ENCODE measurements around the gene PLSCR2.

Gene PLSCR2

GRCh38 chr3:146472611-146473010, 3.2 kb upstream of the PLSCR2 start:
- no peaks in the 10 kb centered on the region for H3K36me3 ChIP-seq
- no peaks in the 10 kb centered on the region for H3K4me1 ChIP-seq
- H3K9me3 ChIP-seq, result no peaks in the 10 kb centered on the region
- no peak for TF ChIP-seq CTCF (IDR thresholded peaks at IDR 0.05; ENCODE audit: low read depth, low read length)
- DNase-seq, result no peak
- no peaks in the 10 kb centered on the region; the same call in 1 of the 2 replicates for H3K27me3 ChIP-seq
- H3K4me3 ChIP-seq (ENCODE audit: low read depth, low read length), result no peak overlapping the region

GRCh38 chr3:146471012-146471411, 1.7 kb upstream of the PLSCR2 start:
- no peaks in the 10 kb centered on the region for H3K4me1 ChIP-seq
- H3K9me3 ChIP-seq, result no peaks in the 10 kb centered on the region
- H3K36me3 ChIP-seq, result no peaks in the 10 kb centered on the region
- H3K4me3 ChIP-seq (ENCODE audit: low read depth, low read length), result no peak overlapping the region
- TF ChIP-seq CTCF (IDR thresholded peaks at IDR 0.05; ENCODE audit: low read depth, low read length), result no peak
- no peak for DNase-seq
- H3K27me3 ChIP-seq, result no peaks in the 10 kb centered on the region; the same call in 1 of the 2 replicates

GRCh38 chr3:146470425-146470990, 1.1 kb upstream of the PLSCR2 start:
- Histone ChIP-seq H3K9me3 (no peaks in the 10 kb centered on the region), H3K4me3 (ENCODE audit: low read depth, low read length) (no peak overlapping the region), H3K36me3 (no peaks in the 10 kb centered on the region), H3K27me3 (no peaks in the 10 kb centered on the region; the same call in 1 of the 2 replicates), H3K4me1 (no peaks in the 10 kb centered on the region)
- no peak for DNase-seq
- TF ChIP-seq CTCF (IDR thresholded peaks at IDR 0.05; ENCODE audit: low read depth, low read length), result no peak

GRCh38 chr3:146468671-146469149, 651 bp downstream of the PLSCR2 start:
- no peaks in the 10 kb centered on the region for H3K36me3 ChIP-seq
- no peaks in the 10 kb centered on the region; the same call in 1 of the 2 replicates for H3K27me3 ChIP-seq
- TF ChIP-seq CTCF (IDR thresholded peaks at IDR 0.05; ENCODE audit: low read depth, low read length), result no peak
- no peaks in the 10 kb centered on the region for H3K9me3 ChIP-seq
- DNase-seq, result no peak
- no peaks in the 10 kb centered on the region for H3K4me1 ChIP-seq
- H3K4me3 ChIP-seq (ENCODE audit: low read depth, low read length), result no peak overlapping the region

- Histone ChIP-seq H3K4me1 (no peaks in the 10 kb centered on the region), H3K27me3 (no peaks in the 10 kb centered on the region; the same call in 1 of the 2 replicates), H3K9me3 (no peaks in the 10 kb centered on the region), H3K4me3 (ENCODE audit: low read depth, low read length) (no peak overlapping the region), H3K36me3 (no peaks in the 10 kb centered on the region)
- no peak for TF ChIP-seq CTCF (IDR thresholded peaks at IDR 0.05; ENCODE audit: low read depth, low read length)
- DNase-seq, result no peak
Measured at GRCh38 chr3:146468234-146468633, 1.1 kb downstream of the PLSCR2 start.

GRCh38 chr3:146466604-146467003, 2.8 kb downstream of the PLSCR2 start:
- H3K9me3 ChIP-seq, result no peaks in the 10 kb centered on the region
- H3K4me3 ChIP-seq (ENCODE audit: low read depth, low read length), result no peak overlapping the region
- H3K27me3 ChIP-seq, result no peaks in the 10 kb centered on the region; the same call in 1 of the 2 replicates
- H3K36me3 ChIP-seq, result no peaks in the 10 kb centered on the region
- no peak for DNase-seq
- no peak for TF ChIP-seq CTCF (IDR thresholded peaks at IDR 0.05; ENCODE audit: low read depth, low read length)
- H3K4me1 ChIP-seq, result no peaks in the 10 kb centered on the region
